Epithelial cell of proximal tubule (primary cell): Measurements from ENCODE around the gene RNU1-2. TPM values are rescaled to one million over a fixed set of nuclear protein-coding genes. Genes with fewer than 3 reads are reported as not detected.
"Not testable (repeated sequence)": the region's sequence is repeated elsewhere in the genome, so short reads cannot be mapped to it uniquely, and the experiment has no call there.

ENCODE experiments used
- DNase-seq: peaks from one replicate; pipeline ENCODE4 v3.0.0-alpha.2; 2011; ENCODE audit warnings: low read depth
- H3K4me3 ChIP-seq: 2 replicates; pipeline ENCODE4 v1.5.1; 2011; ENCODE audit warnings: low read depth, mild to moderate bottlenecking, low read length
- total RNA-seq: library from RNA; depleted of rRNA; stranded (reverse); fragments of >200 nt; gene quantifications from 2 replicates; pipeline ENCODE4 v1.2.3, GENCODE V29; 2015
- TF ChIP-seq, protein P1 (sequence below): conservative IDR thresholded peaks from 2 replicates; pipeline ENCODE4 v1.5.1; 2012; ENCODE audit warnings: low read depth, mild to moderate bottlenecking, low read length

RNU1-2 gene
- total RNA-seq, 1 donor from 2014 or later: under 0.01 TPM

DNA sequence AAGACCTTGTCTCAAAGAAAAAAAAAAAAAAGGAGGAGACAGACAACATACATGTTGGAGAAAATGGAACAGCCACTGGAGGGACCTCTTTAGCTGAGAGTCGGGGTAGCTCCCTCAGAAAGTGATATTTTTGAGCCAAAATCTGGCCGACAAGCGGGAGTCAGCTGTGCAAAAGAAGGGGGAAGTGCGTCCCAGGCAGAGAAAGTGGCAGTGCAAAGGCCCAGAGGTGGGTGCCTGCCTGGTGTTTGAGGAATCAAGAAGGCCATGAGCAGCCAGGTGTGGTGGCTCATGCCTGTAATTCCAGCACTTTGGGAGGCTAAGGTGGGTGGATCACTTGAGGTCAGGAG lies 19.8 kb downstream of the RNU1-2 start:
- no peak overlapping the region for H3K4me3 ChIP-seq
- no peak for DNase-seq
- TF ChIP-seq, protein P1, sequence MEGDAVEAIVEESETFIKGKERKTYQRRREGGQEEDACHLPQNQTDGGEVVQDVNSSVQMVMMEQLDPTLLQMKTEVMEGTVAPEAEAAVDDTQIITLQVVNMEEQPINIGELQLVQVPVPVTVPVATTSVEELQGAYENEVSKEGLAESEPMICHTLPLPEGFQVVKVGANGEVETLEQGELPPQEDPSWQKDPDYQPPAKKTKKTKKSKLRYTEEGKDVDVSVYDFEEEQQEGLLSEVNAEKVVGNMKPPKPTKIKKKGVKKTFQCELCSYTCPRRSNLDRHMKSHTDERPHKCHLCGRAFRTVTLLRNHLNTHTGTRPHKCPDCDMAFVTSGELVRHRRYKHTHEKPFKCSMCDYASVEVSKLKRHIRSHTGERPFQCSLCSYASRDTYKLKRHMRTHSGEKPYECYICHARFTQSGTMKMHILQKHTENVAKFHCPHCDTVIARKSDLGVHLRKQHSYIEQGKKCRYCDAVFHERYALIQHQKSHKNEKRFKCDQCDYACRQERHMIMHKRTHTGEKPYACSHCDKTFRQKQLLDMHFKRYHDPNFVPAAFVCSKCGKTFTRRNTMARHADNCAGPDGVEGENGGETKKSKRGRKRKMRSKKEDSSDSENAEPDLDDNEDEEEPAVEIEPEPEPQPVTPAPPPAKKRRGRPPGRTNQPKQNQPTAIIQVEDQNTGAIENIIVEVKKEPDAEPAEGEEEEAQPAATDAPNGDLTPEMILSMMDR: peak; percentile 33

DNA sequence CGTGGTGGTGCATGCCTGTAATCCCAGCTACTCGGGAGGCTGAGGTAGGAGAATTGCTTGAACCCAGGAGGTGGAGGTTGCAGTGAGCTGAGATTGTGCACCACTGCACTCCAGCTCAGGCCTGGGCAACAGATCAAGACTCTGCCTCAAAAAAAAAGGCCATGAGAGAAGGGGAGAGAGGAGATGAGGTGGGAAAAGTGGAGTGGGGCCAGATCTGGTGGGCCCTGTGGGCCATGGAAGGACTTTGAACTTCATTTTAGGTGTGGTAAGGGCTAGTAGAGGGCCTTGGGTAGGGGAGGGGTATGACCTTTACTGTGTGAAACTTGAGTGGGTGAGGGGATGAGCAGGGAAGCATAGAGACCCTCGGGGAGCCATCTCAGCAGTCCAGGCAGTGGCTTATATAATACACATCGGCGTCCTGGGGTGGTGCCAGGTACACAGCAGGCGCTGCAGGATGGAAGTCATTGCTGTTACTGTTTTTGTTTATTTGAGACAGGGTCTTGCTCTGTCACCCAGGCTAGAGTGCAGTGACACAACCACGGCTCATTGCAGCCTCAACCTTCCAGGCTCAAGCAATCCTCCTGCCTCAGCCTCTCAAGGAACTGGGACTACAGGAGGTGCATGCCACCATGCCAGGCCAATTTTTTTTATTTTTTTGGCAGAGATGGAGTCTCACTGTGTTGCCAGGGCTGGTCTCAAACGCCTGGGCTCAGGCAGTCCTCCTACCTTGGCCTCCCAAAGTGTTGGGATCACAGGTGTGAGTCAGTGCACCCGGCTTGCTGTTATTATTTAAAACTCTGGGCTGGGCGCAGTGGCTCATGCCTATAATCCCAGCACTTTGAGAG lies 20.5 kb downstream of the RNU1-2 start:
- not testable (repeated sequence) for H3K4me3 ChIP-seq, DNase-seq

DNA sequence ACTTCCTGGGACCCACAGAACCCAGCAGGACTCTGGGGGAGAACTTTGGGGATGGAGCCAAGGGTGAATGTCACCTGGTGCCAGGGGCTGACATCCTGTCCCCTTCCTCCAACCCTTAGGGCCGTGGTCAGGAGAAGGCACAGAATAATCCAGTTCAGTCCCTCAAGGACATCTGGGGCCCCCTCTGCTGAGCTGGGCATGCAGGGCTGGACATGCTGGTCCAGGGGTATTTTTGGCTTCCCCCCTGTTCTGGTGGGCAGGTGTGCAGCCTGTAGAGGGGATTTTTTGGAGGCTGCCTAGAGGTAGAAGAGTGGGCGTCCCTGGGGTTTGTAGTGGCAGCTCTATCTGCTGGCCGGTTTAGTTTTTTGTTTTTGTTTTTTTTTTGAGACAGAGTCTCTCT lies 22.6 kb downstream of the RNU1-2 start:
- no peak for DNase-seq
- no peak overlapping the region for H3K4me3 ChIP-seq
- TF ChIP-seq, protein P1: no peak

DNA sequence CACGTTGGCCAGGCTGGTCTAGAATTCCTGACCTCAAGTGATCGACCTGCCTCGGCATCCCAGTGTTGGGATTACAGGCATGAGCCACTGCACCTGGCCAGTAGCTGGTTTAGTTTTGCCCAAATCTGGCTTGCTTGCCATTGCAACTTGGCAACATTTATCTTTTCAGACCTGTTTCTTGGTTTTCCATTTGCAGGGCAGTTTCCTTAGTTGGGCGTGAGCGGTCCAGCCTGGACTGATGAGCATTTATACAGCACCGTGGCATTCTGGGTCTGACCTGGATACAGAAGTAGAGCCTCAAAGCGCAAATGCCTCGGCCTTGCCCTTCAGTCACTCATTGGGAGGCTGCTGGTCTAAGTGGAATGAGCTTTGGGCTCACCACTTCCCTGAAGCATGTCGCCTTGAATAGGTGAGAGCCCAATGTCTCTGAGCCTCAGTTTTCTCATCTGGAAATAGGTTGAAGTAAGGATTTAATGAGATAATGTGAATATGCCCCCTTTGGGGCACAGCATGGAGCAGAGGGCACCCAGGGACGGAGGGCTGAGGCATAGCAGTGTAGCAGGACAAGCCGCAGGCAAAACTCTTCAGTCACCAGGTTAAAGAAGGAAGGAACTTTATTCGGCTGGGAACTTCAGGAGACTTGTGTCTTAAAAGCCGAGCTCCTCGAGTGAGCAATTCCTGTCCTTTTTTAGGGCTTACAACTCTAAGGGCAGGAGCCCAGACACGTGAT lies 23.3 kb downstream of the RNU1-2 start:
- not testable (repeated sequence) for DNase-seq, H3K4me3 ChIP-seq

DNA sequence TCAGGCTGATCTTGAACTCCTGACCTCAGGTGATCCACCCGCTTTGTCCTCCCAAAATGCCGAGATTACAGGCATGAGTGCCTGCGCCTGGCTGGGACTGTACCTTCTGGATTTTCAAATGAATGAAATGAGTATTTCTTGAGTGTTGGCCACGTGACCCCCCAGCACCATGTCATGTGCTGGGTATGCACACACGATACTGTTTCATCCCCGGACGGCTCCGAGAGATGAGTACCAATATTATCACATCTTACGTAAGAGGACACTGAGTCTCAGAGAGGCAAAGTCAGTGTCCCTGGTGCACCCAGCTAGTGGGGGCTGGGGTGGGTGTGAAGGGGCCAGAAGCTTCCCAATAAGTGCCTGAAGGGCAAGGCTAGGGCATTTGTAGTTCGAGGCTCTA lies 25.2 kb downstream of the RNU1-2 start:
- H3K4me3 ChIP-seq: no peak overlapping the region
- no peak for DNase-seq
- TF ChIP-seq, protein P1: no peak

DNA sequence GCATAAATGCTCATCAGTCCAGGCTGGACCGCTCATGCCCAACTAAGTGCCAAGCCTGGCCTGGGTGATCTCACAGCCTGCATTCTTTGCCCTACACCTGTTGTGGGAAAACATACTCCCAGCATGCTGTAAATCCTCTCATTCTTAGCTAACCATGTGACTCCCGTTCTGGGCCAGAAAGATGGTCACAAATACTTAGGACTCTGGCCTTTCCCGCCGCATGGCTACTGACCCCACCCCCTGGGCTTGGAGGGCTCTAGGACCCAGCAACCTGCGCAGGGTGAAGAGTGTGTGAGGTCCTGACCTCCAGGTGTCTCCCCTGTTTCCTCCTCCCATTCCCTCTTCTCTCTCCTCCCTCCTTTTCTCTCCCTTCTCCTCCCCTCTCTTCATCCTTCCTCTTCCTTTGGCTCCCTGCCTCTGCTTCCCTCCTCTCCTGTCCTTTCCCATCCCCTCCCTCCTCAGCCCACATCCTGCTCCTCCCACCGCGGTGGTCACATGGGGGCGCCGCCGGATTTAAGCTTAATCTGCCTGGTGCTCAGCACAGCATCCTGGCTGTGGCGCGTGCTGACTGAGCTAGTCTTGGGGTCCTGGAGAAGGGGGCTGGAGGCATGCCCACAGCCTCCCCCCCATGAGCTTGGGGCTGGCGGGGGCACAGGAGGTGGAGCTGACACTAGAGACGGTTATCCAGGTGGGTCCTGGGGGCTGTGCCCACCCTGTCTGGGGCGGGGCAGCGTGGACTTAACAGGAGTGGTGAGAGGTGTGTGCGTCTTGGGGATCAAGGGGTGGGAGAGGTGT lies 25.8 kb downstream of the RNU1-2 start, which contains the start of gene CROCC:
Gene CROCC, plus strand, starts transcription at position 541 of the 795 bp plus-strand sequence. Its CDS starts 88 bp downstream, at position 629.
- DNase-seq: no peak
- no peak within 1 kb of the TSS for H3K4me3 ChIP-seq
- TF ChIP-seq, protein P1: no peak

DNA sequence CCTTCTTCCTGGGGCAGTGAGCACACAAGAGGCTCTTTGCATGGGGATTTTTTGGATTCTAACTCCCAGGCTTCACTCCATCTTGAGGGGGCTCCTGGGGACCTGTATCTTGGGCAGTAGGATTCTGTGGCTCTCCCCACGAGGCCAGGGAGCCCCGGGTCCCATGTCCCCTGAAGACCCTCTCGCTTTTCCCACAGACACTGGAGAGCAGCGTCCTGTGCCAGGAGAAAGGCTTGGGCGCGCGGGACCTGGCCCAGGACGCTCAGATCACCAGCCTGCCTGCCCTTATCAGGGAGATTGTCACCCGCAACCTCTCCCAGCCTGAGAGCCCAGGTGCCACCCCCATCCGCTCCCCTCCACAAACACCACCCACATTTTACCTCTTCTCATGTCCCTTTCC lies 26.7 kb downstream of the RNU1-2 start:
- H3K4me3 ChIP-seq: no peak overlapping the region
- DNase-seq: no peak
- TF ChIP-seq, protein P1: no peak
